SK-N-MC (cell line): ENCODE data around the gene DAZAP2.

Experiments used
- EZH2 ChIP-seq: fragments of 200-600 bp; sonication (generic); IDR thresholded peaks from one replicate; pipeline ENCODE4 v1.6.1; 2017; ENCODE audit warnings: antibody characterized with exemption
- POLR2AphosphoS5 ChIP-seq: IDR thresholded peaks from 2 replicates; pipeline ENCODE4 v1.6.1; 2012; ENCODE audit warnings: mild to moderate bottlenecking, low read depth, low read length, borderline replicate concordance

- TF ChIP-seq POLR2AphosphoS5 (no peak), EZH2 (no peak)
These were observed 42.8 kb upstream of the DAZAP2 start for GRCh38 chr12:51195841-51196240.
